Stimulated activated CD8-positive, alpha-beta memory T cell treated with anti-CD3 and anti-CD28 coated beads, Interleukin-7, amount 100 ng/mL, for 48 hours (primary cell): ENCODE data around the gene NT5DC3.

Experiments used
- DNase-seq, 2 donors: peaks; one replicate each; pipeline ENCODE4 v3.0.0-alpha.2; 2020; ENCODE audit warnings: low read depth in 1 of 2; ENCODE audit errors: extremely low read depth in 1 of 2

Gene NT5DC3

GRCh38 chr12:103785243-103786031 lies 55.6 kb downstream of the NT5DC3 start:
- no peak for DNase-seq

GRCh38 chr12:103783744-103784664 lies 57.0 kb downstream of the NT5DC3 start:
- DNase-seq, result no peak

DNA sequence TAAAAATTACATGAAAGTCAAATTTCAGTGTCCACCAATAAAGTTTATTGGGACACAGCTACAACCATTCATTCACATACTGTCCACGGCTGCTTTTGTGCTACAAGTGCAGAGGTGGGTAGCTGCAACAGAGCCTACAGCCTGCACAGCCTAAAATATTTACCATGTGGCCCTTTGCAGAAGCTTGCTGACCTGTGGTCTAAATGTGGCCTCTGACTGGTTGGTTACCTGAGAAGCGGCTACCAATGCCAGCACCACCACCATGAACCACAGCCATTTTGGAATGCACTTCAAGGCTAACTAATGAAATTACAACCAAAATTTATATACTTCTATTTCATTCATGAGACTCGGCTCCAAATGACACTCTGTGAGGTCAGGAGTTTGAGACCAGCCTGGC lies 58.6 kb downstream of the NT5DC3 start:
- DNase-seq, result no peak

DNA sequence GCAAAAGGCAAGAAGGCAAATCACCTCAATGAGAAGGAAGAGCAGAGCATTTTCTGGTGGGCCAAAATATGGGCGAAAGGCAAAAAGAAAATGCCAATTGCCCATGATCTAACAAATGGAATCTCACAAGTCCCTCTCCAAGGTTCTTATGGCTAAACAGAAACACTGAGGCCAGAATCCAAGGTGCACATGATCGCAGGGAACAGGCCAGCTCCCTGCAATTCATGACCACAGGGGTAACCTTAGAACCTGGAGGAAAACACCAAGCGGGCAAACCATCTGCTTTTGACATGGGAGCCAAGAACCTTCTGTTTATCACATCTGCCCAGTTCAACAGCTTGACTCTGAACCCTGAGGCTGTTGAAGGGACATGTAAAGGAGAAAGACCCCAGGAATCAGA lies 60.0 kb downstream of the NT5DC3 start:
- DNase-seq, result no peak

DNA sequence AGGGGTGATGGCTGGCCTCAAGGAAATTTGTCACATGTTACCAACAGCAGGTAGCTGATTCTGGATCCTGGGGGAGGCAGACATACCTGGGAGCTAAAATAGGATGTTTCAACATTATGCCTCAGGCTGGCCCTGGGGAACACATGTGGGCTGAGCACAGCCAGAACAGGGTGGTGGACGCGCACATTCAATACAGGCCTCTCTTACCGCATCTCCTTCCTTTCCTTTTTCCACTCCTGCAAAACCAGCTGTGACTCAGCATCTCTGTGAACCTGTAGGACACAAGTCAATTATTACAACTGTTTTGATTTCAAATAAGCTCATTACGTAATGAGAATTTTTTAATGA lies 61.0 kb downstream of the NT5DC3 start:
- DNase-seq, result no peak

DNA sequence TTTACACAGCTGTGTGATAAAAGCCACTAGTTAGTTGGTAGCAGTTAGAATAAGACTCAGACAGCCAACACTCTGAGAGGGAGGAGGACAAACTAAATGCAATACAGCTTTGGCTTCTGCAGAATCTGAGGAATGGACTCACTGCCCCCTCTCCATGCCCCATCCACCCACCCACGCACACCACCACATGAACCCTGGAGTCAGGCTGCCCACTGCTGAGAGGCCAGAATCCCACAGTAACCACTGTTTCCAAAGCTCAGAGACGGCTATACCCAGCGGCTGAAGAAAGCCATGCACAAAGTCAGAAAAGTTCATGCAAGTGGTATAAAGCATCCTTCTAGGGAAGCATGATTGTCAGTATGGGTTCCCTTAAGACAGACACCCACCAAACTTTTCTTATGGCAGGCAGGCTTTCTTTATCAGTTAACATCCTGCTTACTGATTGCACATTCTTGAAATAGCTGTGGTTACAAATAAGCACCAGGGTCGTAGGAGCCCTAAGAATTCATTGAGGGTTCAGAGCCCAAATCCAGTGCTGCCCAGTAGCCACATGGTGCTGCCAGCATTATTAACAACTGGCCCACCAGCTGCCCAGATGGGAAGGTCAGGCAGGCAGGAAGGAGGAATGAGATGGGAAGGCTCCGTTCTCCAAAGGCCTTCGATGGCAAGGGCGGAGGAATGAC lies 61.5 kb downstream of the NT5DC3 start:
- DNase-seq, result no peak

DNA sequence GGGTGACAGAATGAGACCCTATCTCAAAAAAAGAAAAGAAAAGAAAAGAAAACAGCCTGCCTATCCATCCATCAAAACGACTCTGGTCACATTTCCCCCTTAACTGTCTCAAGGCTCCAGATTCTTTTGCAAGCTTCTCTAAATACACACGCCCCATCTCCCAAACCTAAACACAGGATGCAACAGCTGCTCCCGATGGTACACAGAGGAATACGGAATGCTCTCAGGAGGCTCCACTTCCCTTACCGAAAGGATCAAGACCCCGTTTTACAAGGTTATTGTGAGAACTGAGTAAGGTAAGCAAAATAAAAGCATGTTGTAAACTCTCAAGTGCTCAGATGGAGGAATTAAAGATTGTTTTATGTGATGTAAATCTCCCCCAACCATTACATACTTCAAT lies 62.3 kb downstream of the NT5DC3 start:
- DNase-seq, result no peak

DNA sequence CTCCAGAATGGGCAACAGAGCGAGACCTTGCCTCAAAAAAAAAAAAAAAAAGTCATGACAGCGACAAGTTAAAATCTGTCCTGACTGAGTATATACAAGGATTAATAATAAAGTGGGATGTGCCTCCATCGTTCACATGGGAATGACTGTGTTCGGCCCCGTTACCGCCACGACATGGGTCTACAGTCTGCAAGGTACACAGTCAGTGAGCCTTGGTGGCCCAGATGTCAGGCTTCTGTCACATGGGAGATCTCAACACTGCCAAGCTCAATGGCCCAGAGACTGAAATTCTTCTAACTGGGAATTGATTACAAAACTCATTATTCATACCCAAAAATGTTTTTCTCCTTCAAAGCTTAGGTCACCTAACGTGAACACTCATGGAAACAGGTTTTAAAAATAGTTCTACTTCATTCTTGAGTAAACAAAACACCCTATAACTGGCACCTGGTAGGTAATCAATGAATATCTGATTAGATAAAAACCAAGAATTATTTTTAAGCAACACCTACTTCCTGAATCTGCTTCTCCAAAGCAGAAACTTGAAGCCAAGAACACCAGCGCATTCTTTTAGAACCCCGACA lies 66.0 kb downstream of the NT5DC3 start:
- no peak for DNase-seq

GRCh38 chr12:103773109-103773910 lies 67.7 kb downstream of the NT5DC3 start:
- DNase-seq, result no peak

DNA sequence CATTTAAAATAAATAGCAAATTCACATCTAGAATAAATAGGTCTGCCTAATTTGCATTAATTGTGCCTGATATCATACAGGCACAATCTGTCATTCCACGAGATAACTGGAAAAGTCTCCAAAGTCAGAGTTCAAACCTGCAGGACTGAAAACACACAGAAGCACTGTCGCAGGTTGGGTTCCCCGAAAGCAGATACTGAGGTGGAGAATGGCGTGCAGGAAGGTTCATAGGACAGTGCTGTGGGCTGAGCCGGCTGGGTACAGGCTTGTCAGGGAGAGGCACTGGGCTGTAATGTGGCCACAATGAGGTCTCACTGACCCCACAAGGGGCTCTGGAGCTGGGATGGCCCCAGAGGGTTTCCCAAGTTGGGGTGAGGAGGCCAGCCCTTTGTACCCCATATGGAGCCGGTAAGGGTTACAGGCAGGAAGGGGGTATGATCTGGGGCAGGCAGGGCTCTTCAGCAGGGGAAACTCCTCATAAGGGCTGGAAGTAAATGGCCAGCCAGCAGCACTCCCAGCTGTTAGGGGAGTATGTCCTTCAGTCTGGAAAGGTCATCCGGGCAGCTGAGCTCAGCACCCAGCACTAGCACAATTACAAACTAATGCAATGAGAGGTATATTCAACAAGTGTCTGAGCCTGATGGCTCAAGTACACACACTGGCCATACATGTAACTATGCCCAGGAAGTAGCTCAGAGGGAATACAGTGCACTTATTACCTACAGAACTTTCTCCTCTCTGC lies 68.5 kb downstream of the NT5DC3 start:
- no peak for DNase-seq

GRCh38 chr12:103771466-103771865 lies 69.6 kb downstream of the NT5DC3 start:
- DNase-seq, result no peak

- DNase-seq, result no peak
Observed at GRCh38 chr12:103769240-103769945, 71.6 kb downstream of the NT5DC3 start.

DNA sequence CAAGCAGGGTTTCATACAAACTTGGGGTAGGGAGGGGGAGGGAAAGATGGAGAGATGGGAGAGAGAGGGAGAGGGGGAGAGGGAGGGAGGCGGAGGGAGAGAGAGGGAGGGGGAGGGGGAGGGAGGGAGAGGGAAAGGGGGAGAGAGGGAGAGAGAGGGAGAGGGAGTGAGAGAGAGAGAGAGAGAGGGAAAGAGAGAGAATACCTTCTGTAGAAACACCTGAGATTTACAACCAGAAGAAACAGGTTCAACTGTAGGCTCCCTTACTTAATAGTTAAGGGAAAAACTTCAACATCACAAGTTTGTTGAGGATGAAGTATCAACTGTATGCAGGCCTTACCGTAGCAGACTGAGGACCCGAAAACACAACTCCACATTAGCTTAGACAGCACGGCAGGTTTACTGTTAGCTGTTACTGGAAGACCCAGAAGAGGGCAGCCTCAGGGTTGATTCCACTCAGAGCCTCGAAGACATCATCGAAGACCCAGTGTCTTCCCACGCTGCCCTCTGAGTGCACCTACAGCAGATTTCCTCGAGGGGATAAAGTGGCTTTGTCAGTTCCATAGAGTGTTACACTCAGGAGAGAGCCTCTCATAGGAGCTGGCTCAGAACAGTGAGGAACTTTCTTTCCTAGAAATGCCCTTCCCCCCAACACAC lies 72.4 kb downstream of the NT5DC3 start:
- no peak for DNase-seq

DNA sequence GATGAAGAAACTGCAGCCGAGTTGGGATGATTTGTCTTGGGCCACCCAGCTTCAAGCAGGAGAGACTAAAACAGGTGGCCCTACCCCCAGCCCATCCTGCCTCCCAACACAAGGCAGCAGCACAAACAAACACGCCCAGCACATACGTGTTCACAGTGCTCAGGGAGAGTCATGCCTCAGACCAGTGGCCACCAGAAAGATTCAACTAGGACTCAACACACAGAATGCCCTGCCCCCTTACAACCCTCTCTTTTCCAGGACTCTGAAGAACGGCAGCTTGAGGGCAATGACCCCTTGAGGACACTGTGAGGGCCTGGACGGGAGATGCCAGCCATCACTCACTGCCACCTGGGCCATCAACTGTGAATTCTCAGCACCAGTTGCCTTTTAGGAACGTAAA lies 75.0 kb downstream of the NT5DC3 start:
- no peak for DNase-seq

DNA sequence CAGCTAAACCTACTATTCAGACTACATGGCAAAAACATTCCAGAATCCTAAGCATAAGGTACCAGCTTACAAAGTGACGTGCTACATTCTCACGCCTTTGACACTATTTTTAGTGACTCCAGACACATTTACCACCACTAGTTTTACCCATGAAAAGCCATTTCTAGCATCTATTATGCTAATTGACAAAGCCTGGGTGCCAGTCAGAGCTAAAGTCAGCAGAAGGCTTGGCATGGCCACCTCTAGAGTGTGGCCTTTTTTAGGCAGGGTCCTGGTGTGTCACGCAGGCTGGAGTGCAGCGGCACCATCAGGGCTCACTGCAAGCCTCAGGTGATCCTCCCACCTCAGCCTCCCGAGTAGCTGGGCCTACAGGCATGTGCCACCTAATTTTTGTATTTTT lies 75.7 kb downstream of the NT5DC3 start:
- no peak for DNase-seq

DNA sequence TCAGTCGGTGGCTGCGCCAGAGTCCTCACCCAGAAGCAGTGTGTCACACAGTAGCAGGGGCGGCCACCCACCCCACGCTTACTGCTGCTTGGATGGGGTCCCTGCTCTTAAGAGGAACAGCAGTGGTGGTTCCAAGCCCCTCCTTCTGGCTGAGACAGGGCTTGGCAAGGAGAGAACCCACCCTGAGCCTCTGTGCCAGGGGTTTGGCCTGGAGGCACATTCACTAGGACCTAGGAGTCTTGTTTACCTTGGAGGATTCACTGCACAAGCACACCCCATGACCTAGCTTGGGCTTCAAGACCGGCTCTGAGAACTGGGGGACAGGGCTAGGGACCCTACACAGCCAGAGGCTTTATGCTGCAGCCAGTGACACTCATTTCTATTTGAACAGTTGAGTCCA lies 78.6 kb downstream of the NT5DC3 start:
- DNase-seq, result no peak

- no peak for DNase-seq
Observed at GRCh38 chr12:103758310-103759089, 82.5 kb downstream of the NT5DC3 start.

- DNase-seq, result no peak
Observed at GRCh38 chr12:103757248-103757647, 83.8 kb downstream of the NT5DC3 start.
